ENCODE results near the gene COA8.

- TF ChIP-seq, protein P1, sequence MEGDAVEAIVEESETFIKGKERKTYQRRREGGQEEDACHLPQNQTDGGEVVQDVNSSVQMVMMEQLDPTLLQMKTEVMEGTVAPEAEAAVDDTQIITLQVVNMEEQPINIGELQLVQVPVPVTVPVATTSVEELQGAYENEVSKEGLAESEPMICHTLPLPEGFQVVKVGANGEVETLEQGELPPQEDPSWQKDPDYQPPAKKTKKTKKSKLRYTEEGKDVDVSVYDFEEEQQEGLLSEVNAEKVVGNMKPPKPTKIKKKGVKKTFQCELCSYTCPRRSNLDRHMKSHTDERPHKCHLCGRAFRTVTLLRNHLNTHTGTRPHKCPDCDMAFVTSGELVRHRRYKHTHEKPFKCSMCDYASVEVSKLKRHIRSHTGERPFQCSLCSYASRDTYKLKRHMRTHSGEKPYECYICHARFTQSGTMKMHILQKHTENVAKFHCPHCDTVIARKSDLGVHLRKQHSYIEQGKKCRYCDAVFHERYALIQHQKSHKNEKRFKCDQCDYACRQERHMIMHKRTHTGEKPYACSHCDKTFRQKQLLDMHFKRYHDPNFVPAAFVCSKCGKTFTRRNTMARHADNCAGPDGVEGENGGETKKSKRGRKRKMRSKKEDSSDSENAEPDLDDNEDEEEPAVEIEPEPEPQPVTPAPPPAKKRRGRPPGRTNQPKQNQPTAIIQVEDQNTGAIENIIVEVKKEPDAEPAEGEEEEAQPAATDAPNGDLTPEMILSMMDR (conservative IDR thresholded peaks at IDR 0.05 in 1 of 2, IDR thresholded peaks at IDR 0.05 in 1 of 2; ENCODE audit: extremely low read depth in 1 of 2, insufficient read depth in 1 of 2, low read depth in 1 of 2, low read length in 2 of 2) = no peak
- TF ChIP-seq EZH2 (IDR thresholded peaks at IDR 0.05; ENCODE audit: borderline replicate concordance, low read length) = no peak
Measured at GRCh38 chr14:103542605-103543088, 20.1 kb upstream of the COA8 start.
